HepG2 (cell line): ENCODE data around the gene ANXA6. TPM values are rescaled to one million over a fixed set of nuclear protein-coding genes. Genes with fewer than 3 reads are reported as not detected.

Source experiments
- BORCS8-MEF2B ChIP-seq: sonication (generic); formaldehyde crosslinking; IDR thresholded peaks from 2 replicates; pipeline ENCODE4 v1.8.0; 2022; ENCODE audit warnings: mild to moderate bottlenecking, missing genetic modification reagents
- CBX5 ChIP-seq: sonication (generic); formaldehyde crosslinking; IDR thresholded peaks from 2 replicates; pipeline ENCODE4 v1.4.0; 2020; ENCODE audit warnings: missing genetic modification reagents, borderline replicate concordance
- CTCF ChIP-seq: sonication (generic); formaldehyde crosslinking; IDR thresholded peaks from 2 replicates; pipeline ENCODE4 v1.5.0; 2020; ENCODE audit warnings: mild to moderate bottlenecking, missing genetic modification reagents, moderate library complexity
- ESRRA ChIP-seq: sonication (generic); formaldehyde crosslinking; IDR thresholded peaks from 2 replicates; pipeline ENCODE4 v1.5.1; 2020; ENCODE audit warnings: mild to moderate bottlenecking, low read depth, missing genetic modification reagents
- HMGXB4 ChIP-seq, 2 experiments: sonication (generic) in 1 of 2; formaldehyde crosslinking in 1 of 2; IDR thresholded peaks; 2 replicates each; pipeline versions ENCODE4 v1.4.0 to v1.6.1; 2018 to 2020; ENCODE audit warnings: missing genetic modification reagents in 2 of 2, borderline replicate concordance in 1 of 2, low read depth in 1 of 2, mild to moderate bottlenecking in 1 of 2, missing biosample characterization in 1 of 2
- HNF1B ChIP-seq: sonication (generic); formaldehyde crosslinking; IDR thresholded peaks from 2 replicates; pipeline ENCODE4 v1.5.1; 2020; ENCODE audit warnings: mild to moderate bottlenecking, moderate library complexity, missing genetic modification reagents
- NR2F1 ChIP-seq, 2 experiments: fragments of 450-650 bp in 1 of 2; formaldehyde crosslinking in 1 of 2; IDR thresholded peaks; 2 replicates each; pipeline versions ENCODE4 v1.5.0 to v1.6.1; 2016 to 2020; ENCODE audit warnings: mild to moderate bottlenecking in 1 of 2, missing compliant biosample characterization in 1 of 2, missing genetic modification reagents in 1 of 2, moderate library complexity in 1 of 2
- NR2F2 ChIP-seq: IDR thresholded peaks from 2 replicates; pipeline ENCODE4 v1.6.1; 2012; ENCODE audit warnings: low read depth, inconsistent platforms, borderline replicate concordance
- NRL ChIP-seq: sonication (generic); formaldehyde crosslinking; IDR thresholded peaks from 2 replicates; pipeline ENCODE4 v1.5.0; 2020; ENCODE audit warnings: missing genetic modification reagents, mild to moderate bottlenecking, moderate library complexity, borderline replicate concordance
- RAD21 ChIP-seq: fragments of 450-650 bp; formaldehyde crosslinking; IDR thresholded peaks from 2 replicates; pipeline ENCODE4 v1.5.0; 2020; ENCODE audit warnings: mild to moderate bottlenecking
- RARA ChIP-seq: IDR thresholded peaks from 2 replicates; pipeline ENCODE4 v1.6.1; 2016; ENCODE audit warnings: missing genetic modification reagents, missing compliant biosample characterization
- REPIN1 ChIP-seq: sonication (generic); formaldehyde crosslinking; IDR thresholded peaks from 2 replicates; pipeline ENCODE4 v1.8.0; 2022; ENCODE audit warnings: missing genetic modification reagents, low read depth, mild to moderate bottlenecking, borderline replicate concordance
- RXRB ChIP-seq: IDR thresholded peaks from 2 replicates; pipeline ENCODE4 v1.6.1; 2016; ENCODE audit warnings: borderline replicate concordance, missing genetic modification reagents, missing compliant biosample characterization
- SAP130 ChIP-seq: IDR thresholded peaks from 2 replicates; pipeline ENCODE4 v1.6.1; 2016; ENCODE audit warnings: low read depth
- SMC3 ChIP-seq: IDR thresholded peaks from 2 replicates; pipeline ENCODE4 v1.6.1; 2011; ENCODE audit warnings: low read length, improper control_type of control experiment
- THRA ChIP-seq: sonication (generic); formaldehyde crosslinking; IDR thresholded peaks from 2 replicates; pipeline ENCODE4 v1.4.0; 2020; ENCODE audit warnings: missing genetic modification reagents, borderline replicate concordance
- XRCC5 ChIP-seq: fragments of 200-400 bp; formaldehyde crosslinking; optimal IDR thresholded peaks from 2 replicates; pipeline ENCODE3; 2017; ENCODE audit warnings: mild to moderate bottlenecking, low read length
- YY1 ChIP-seq: IDR thresholded peaks from 2 replicates; pipeline ENCODE4 v1.6.1; 2011; ENCODE audit warnings: low read length, low read depth, moderate library complexity, mild to moderate bottlenecking; ENCODE audit not compliant: insufficient read depth, insufficient replicate concordance
- ZMYM3 ChIP-seq: sonication (generic); formaldehyde crosslinking; IDR thresholded peaks from 2 replicates; pipeline ENCODE4 v1.5.1; 2020; ENCODE audit warnings: mild to moderate bottlenecking, missing genetic modification reagents
- ZNF230 ChIP-seq: sonication (generic); formaldehyde crosslinking; IDR thresholded peaks from 2 replicates; pipeline ENCODE4 v1.4.0; 2020; ENCODE audit warnings: mild to moderate bottlenecking, missing genetic modification reagents
- ZNF331 ChIP-seq: sonication (generic); formaldehyde crosslinking; IDR thresholded peaks from 2 replicates; pipeline ENCODE4 v1.4.0; 2020; ENCODE audit warnings: missing genetic modification reagents
- ZNF350 ChIP-seq: sonication (generic); formaldehyde crosslinking; IDR thresholded peaks from 2 replicates; pipeline ENCODE4 v1.4.0; 2020; ENCODE audit warnings: mild to moderate bottlenecking, low read depth, missing genetic modification reagents, borderline replicate concordance
- ZNF891 ChIP-seq: sonication (generic); formaldehyde crosslinking; IDR thresholded peaks from 2 replicates; pipeline ENCODE4 v1.5.0; 2020; ENCODE audit warnings: mild to moderate bottlenecking, missing genetic modification reagents
- polyA plus RNA-seq, 8 experiments: library from polyadenylated mRNA; depleted of rRNA in 3 of 8; stranded (reverse) in 7 of 8; unstranded in 1 of 8; fragments of >200 nt; fragmentation: Illumina TruSeq in 4 of 8; extraction: Trizol in 4 of 8; gene quantifications; 2 replicates each; pipeline versions ENCODE4 v1.2.1 to v1.2.3, GENCODE V29; 2011 to 2016; ENCODE audit warnings: low read depth in 4 of 8, missing spikeins in 1 of 8, mixed read lengths in 1 of 8; ENCODE audit not compliant: insufficient read depth in 1 of 8
- total RNA-seq, 5 experiments: library from RNA; depleted of rRNA; stranded (reverse); fragments of >200 nt; fragmentation: Illumina TruSeq; extraction: Trizol; gene quantifications; 2 replicates each; pipeline ENCODE4 v1.2.3, GENCODE V29; 2016; ENCODE audit warnings: low read depth in 1 of 5

Gene ANXA6
- total and polyA plus RNA-seq, 2 of the 13 experiments (the other 11 are each of a cell fraction or from before 2014, with no cell fraction given): 103 to 125 TPM

GRCh38 chr5:151126199-151126645 is 31.4 kb downstream of the ANXA6 start (continued):
- TF ChIP-seq CTCF (CRISPR knock-in tag) (peak; percentile 93), ESRRA (CRISPR knock-in tag) (0 out of 2 replicates have a peak, but pooled peaks have one; percentile 56), SMC3 (peak; percentile 87), ZMYM3 (CRISPR knock-in tag) (no peak), RARA (CRISPR knock-in tag) (peak; percentile 39; the same call in 1 of the 2 replicates), CBX5 (CRISPR knock-in tag) (0 out of 2 replicates have a peak, but pooled peaks have one; percentile 32), RXRB (CRISPR knock-in tag) (peak; percentile 43; the same call in 1 of the 2 replicates), HMGXB4 (CRISPR knock-in tag; IDR thresholded peaks at IDR 0.05; ENCODE audit: borderline replicate concordance in 1 of 2, low read depth in 1 of 2) (0 out of 4 replicates have a peak, but pooled peaks of 1 of the 2 experiments have one; percentile 30), XRCC5 (peak; percentile 43), YY1 (peak; percentile 36), NRL (0 out of 2 replicates have a peak, but pooled peaks have one; percentile 22), RAD21 (peak; percentile 87), ZNF891 (0 out of 2 replicates have a peak, but pooled peaks have one; percentile 29), HNF1B (peak; percentile 41; the same call in 1 of the 2 replicates), NR2F1 (CRISPR knock-in tag; IDR thresholded peaks at IDR 0.05) (peak; percentile 93 to 97), BORCS8-MEF2B (CRISPR knock-in tag) (peak; percentile 55; the same call in 1 of the 2 replicates), SAP130 (CRISPR knock-in tag) (0 out of 2 replicates have a peak, but pooled peaks have one; percentile 15), REPIN1 (CRISPR knock-in tag) (peak; percentile 41; the same call in 1 of the 2 replicates), THRA (0 out of 2 replicates have a peak, but pooled peaks have one; percentile 24), ZNF331 (CRISPR knock-in tag) (peak; percentile 53; the same call in 1 of the 2 replicates), NR2F2 (peak; percentile 84), ZNF350 (CRISPR knock-in tag) (0 out of 2 replicates have a peak, but pooled peaks have one; percentile 42), ZNF230 (no peak)
